RWPE1 (cell line): Measurements from ENCODE around the gene STRN3.

Experiments used
- CTCF ChIA-PET: fragments of 350-600 bp; sonication (Branson Sonifier 250); formaldehyde crosslinking; extraction: SDS; loops from one replicate; lab custom pipeline; 2021; lab: Yijun Ruan, JAX
- POLR2A ChIA-PET: fragments of 400-600 bp; formaldehyde crosslinking; extraction: SDS; loops from one replicate; lab custom pipeline; 2020; ENCODE audit warnings: antibody characterized with exemption; ENCODE audit not compliant: low non-redundant PET; lab: Yijun Ruan, JAX
- DNase-seq: peaks from one replicate; pipeline ENCODE4 v3.0.0; 2012; ENCODE audit warnings: low spot score
- H3K27ac ChIP-seq: fragments of 450-650 bp; 2 replicates; pipeline ENCODE4 v1.5.1; 2017
- CTCF ChIP-seq: fragments of 450-650 bp; conservative IDR thresholded peaks from 2 replicates; pipeline ENCODE4 v1.5.1; 2017; ENCODE audit warnings: low read depth, mild to moderate bottlenecking

STRN3 gene

GRCh38 chr14:31037709-31038221, 11.6 kb upstream of the STRN3 start:
- no peak overlapping the region for H3K27ac ChIP-seq
- POLR2A ChIA-PET = interaction anchor here (0.6 kb wide), 1 partner anchor 311 kb away, joined by 3 read pairs; no protein-coding TSS in a partner anchor
- no peak for TF ChIP-seq CTCF
- CTCF ChIA-PET = no interaction called here
- DNase-seq = no peak

GRCh38 chr14:31036552-31036951, 10.4 kb upstream of the STRN3 start:
- no peak for DNase-seq
- CTCF ChIA-PET = no interaction called here
- POLR2A ChIA-PET = no interaction called here
- TF ChIP-seq CTCF = no peak
- no peak overlapping the region for H3K27ac ChIP-seq

GRCh38 chr14:31030469-31030868, 4.3 kb upstream of the STRN3 start:
- ChIA-PET CTCF (interaction anchor here (0.6 kb wide), 1 partner anchor 11 kb away, joined by 3 read pairs; no protein-coding TSS in a partner anchor), POLR2A (no interaction called here)
- no peak overlapping the region for H3K27ac ChIP-seq
- TF ChIP-seq CTCF = no peak
- no peak for DNase-seq

GRCh38 chr14:31029016-31029970, 3.1 kb upstream of the STRN3 start:
- POLR2A ChIA-PET = interaction anchor here (0.6 kb wide), 1 partner anchor 1002 kb away, joined by 6 read pairs; no protein-coding TSS in a partner anchor
- CTCF ChIA-PET = no interaction called here
- TF ChIP-seq CTCF = no peak
- H3K27ac ChIP-seq = no peak overlapping the region
- no peak for DNase-seq

GRCh38 chr14:31027847-31028246, 1.7 kb upstream of the STRN3 start:
- TF ChIP-seq CTCF = no peak
- CTCF ChIA-PET = interaction anchor here (0.6 kb wide), 2 partner anchors 50 to 190 kb away, joined by 3 to 4 read pairs; no protein-coding TSS in a partner anchor
- POLR2A ChIA-PET = no interaction called here
- H3K27ac ChIP-seq = peak overlapping the region; percentile 99
- DNase-seq = no peak

GRCh38 chr14:31026450-31027235, 464 bp upstream of the STRN3 start:
- peak overlapping the region; percentile 99 for H3K27ac ChIP-seq
- no peak for TF ChIP-seq CTCF
- peak; percentile 95 for DNase-seq
- ChIA-PET POLR2A (interaction anchor here (0.5 to 1.0 kb wide), 7 partner anchors 11 to 394 kb away, joined by 3 to 9 read pairs (median 4); partner anchors contain the start of gene HEATR5A), CTCF (interaction anchor here (0.8 to 1.0 kb wide), 2 partner anchors 34 to 56 kb away, joined by 3 read pairs; no protein-coding TSS in a partner anchor)
